ENCODE measurements around the gene HIF3A. TPM values are rescaled to one million over a fixed set of nuclear protein-coding genes. Genes with fewer than 3 reads are reported as not detected.

Gene HIF3A
- total RNA-seq, 1 experiment from 2014 or later = 31.9 TPM

DNA sequence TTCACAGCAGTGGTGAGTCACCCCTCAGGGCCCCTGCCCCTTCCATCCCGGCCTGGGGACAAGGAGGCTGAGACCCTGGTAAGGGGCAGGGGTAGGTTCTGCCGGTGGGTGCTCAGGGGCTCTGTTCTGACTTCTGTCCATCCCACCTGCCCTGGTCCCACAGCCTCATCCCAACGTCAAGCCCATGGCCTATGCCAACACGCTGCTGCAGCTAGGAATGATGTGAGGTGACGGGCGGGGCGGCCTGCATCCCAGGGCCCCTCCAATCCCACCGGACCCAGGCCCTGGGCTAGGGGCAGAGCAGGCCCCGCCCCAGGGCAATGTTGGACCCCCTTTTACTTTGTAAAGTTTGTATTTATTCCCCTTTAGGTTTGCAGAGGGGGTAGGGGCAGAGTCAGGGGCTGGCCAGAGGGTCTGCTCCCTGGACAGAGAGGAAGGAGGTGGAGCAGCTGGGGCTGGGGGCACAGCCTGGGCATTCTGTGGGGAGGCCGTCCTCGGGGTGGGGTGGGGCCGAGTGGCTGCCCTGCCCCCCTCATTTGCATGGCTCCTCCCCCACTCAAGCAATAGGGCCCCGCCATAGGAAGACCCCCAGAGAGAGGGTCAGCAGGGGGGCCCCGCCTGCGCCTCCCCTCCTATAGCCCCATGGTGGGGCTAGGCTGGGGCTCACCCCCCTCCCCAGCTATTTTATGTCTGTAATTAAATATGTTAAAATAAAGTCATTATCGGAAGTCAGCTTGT lies 93.4 kb downstream of the HIF3A start:
- Histone ChIP-seq H3K79me1 (ENCODE audit: insufficient read depth, low read depth, low read length, poor library complexity, severe bottlenecking) (no peaks in the 10 kb centered on the region), H3K14ac (ENCODE audit: insufficient read depth, low read length) (no peak overlapping the region), H3K27ac (ENCODE audit: insufficient read length, low read depth, low read length) (no peak overlapping the region), H3K27me3 (ENCODE audit: insufficient read depth, low read length) (no peaks in the 10 kb centered on the region), H4K20me1 (ENCODE audit: control insufficient read depth, insufficient read depth, insufficient read length) (no peaks in the 10 kb centered on the region), H4K8ac (replicated peaks; ENCODE audit: insufficient read length, low read depth, low read length) (no peak overlapping the region), H3K9ac (ENCODE audit: extremely low read depth, insufficient read length, low read length) (no peak overlapping the region), H3K4me2 (ENCODE audit: insufficient read depth, insufficient read length, low read length) (no peak overlapping the region), H3K23ac (ENCODE audit: insufficient read length, low read depth, low read length) (no peak overlapping the region), H3K56ac (ENCODE audit: insufficient read length, low read depth, low read length) (no peak overlapping the region), H3K9me3 (ENCODE audit: control insufficient read depth, low read depth, low read length) (no peaks in the 10 kb centered on the region), H3K18ac (ENCODE audit: insufficient read length, low read depth, low read length) (no peak overlapping the region), H2BK120ac (ENCODE audit: low read depth, low read length, poor library complexity, severe bottlenecking) (no peak overlapping the region), H2BK5ac (ENCODE audit: insufficient read length, low read length) (no peak overlapping the region), H3K79me2 (ENCODE audit: insufficient read depth, low read length) (no peaks in the 10 kb centered on the region), H3K4me1 (ENCODE audit: insufficient read depth, low read length) (no peaks in the 10 kb centered on the region), H3K4ac (ENCODE audit: low read depth, low read length) (no peak overlapping the region), H2BK12ac (ENCODE audit: insufficient read length, low read depth, low read length) (no peak overlapping the region), H3K23me2 (ENCODE audit: insufficient read length, low read depth, low read length, poor library complexity, severe bottlenecking) (no peaks in the 10 kb centered on the region), H2AFZ (ENCODE audit: low read length) (no peak overlapping the region), H2AK5ac (ENCODE audit: insufficient read length, low read length) (no peak overlapping the region), H4K91ac (ENCODE audit: insufficient read length, low read depth, low read length) (no peak overlapping the region), H2BK20ac (ENCODE audit: low read depth, low read length, poor library complexity, severe bottlenecking) (no peak overlapping the region), H2BK15ac (ENCODE audit: low read depth, low read length) (no peak overlapping the region), H3T11ph (ENCODE audit: low read length) (no peak overlapping the region), H4K5ac (ENCODE audit: insufficient read length, low read depth, low read length) (no peak overlapping the region)
- WGBS (ENCODE audit: extremely low coverage, insufficient read length, low lambda C conversion rate) = no CpG with 5 or more reads among the region's 16 CpGs
- H3K27me3 Mint-ChIP-seq (ENCODE audit: low read depth) = no peaks in the 10 kb centered on the region
- peaks cover 44 to 65% (median 51%) of the 10 kb centered on the region in 3 experiments for H3K36me3 Mint-ChIP-seq (ENCODE audit: insufficient read depth in 1 of 3, low read depth in 3 of 3)
- H3K27ac Mint-ChIP-seq = no peak overlapping the region
- no peak for TF ChIP-seq CTCF (conservative IDR thresholded peaks at IDR 0.05)
- H3K4me1 Mint-ChIP-seq = peaks cover 7 to 29% of the 10 kb centered on the region in 2 experiments; a peak in 3 of 4 replicates
- H3K9me3 Mint-ChIP-seq = peaks cover 2 to 5% of the 10 kb centered on the region in 2 experiments; a peak in 2 of 5 replicates
- no peak for DNase-seq
- H3K4me3 Mint-ChIP-seq = no peak overlapping the region

Measured in H9 (cell line).